ENCODE data around the gene ATG16L2. TPM values are rescaled to one million over a fixed set of nuclear protein-coding genes. Genes with fewer than 3 reads are reported as not detected.

ATG16L2 gene
- total and polyA plus RNA-seq, 2 donors (not counting 3 experiments of a cell fraction or from before 2014, with no cell fraction given): 26.5 to 30.5 TPM

DNA sequence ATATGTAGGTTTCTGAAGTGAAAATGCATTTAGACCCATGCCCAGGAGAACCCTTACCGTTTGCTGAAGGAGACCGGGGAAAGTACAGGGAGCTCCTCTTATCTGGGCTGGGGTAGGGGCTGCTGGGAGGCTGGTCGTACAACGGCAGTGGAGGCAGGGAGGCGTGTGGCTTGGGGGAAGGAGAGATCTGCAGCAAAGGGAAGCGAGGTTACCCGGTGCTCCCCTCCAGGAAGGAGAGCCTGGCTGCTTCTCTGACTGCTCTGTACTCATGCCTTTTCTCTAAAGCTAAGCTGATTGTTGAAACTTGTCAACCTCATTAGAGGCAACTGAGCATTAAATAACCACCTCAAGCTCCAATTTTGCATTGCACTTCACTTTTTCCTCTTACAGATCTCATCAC is 27.2 kb downstream of the ATG16L2 start:
- no peaks in the 10 kb centered on the region for H4K20me1 ChIP-seq (replicated peaks; ENCODE audit: control insufficient read depth, extremely low read depth, insufficient read depth, low read length)
- peaks cover 5% of the 10 kb centered on the region for H3K4me1 ChIP-seq (ENCODE audit: control insufficient read depth, extremely low read depth, insufficient read depth, low read length)
- no peaks in the 10 kb centered on the region for H3K9me1 ChIP-seq (replicated peaks; ENCODE audit: control insufficient read depth, extremely low read depth, insufficient read depth, low read length)
- no peaks in the 10 kb centered on the region for H3K27me3 ChIP-seq (ENCODE audit: control insufficient read depth in 2 of 2, insufficient read depth in 2 of 2, low read length in 2 of 2)
- BruUV-seq (replicated peaks): no TSS peak
- intact Hi-C loops (cut with micrococcal nuclease): no loop called here
- H3K9me3 ChIP-seq (replicated peaks; ENCODE audit: control insufficient read depth, insufficient read depth, low read length): no peaks in the 10 kb centered on the region
- FAIRE-seq (no peak), DNase-seq (ENCODE audit: low read depth, low spot score) (no peak)
- H3K36me3 ChIP-seq (ENCODE audit: control insufficient read depth in 2 of 2, extremely low read depth in 1 of 2, insufficient read depth in 2 of 2, low read length in 2 of 2): peaks cover 6 to 29% of the 10 kb centered on the region in 2 experiments
- no peak overlapping the region for H3K27ac ChIP-seq (ENCODE audit: insufficient read depth, low read depth, low read length)
- POLR2A ChIA-PET: interaction anchor here (0.5 to 0.7 kb wide), 2 partner anchors 34 to 45 kb away, joined by 3 to 4 read pairs; no protein-coding TSS in a partner anchor
- no peak overlapping the region for H3K4me2 ChIP-seq (ENCODE audit: insufficient read depth, low read length)
- no peaks in the 10 kb centered on the region for H3K79me2 ChIP-seq (ENCODE audit: control insufficient read depth, insufficient read depth, low read length)
- dilution Hi-C loops (cut with MboI; ENCODE audit: extremely low pct_ligation_motif_present, low sequenced_read_pairs): no loop called here
- H3K4me3 ChIP-seq (replicated peaks in 1 of 3; ENCODE audit: insufficient read depth in 1 of 3, low read depth in 1 of 3, low read length in 3 of 3): no peak overlapping the region
- H3K9ac ChIP-seq (replicated peaks; ENCODE audit: extremely low read depth, insufficient read depth, low read length): no peak overlapping the region
- no peak overlapping the region for H2AFZ ChIP-seq (ENCODE audit: low read depth, low read length)
- no peak for TF ChIP-seq POLR2A (IDR thresholded peaks at IDR 0.05; ENCODE audit: low read depth, low read length)
- no peak for TF ChIP-seq GATA2 (IDR thresholded peaks at IDR 0.05; ENCODE audit: insufficient read depth, insufficient read length, low read depth, low read length)
- no peak for TF ChIP-seq EZH2 (IDR thresholded peaks at IDR 0.05; ENCODE audit: borderline replicate concordance, low read depth, low read length, severe bottlenecking)
- no peak for TF ChIP-seq FOS (IDR thresholded peaks at IDR 0.05; ENCODE audit: borderline replicate concordance, insufficient read depth, low read length)
- no peak for TF ChIP-seq JUN (IDR thresholded peaks at IDR 0.05; ENCODE audit: borderline replicate concordance, insufficient read depth, insufficient read length, low read depth)
- TF ChIP-seq, protein P1, sequence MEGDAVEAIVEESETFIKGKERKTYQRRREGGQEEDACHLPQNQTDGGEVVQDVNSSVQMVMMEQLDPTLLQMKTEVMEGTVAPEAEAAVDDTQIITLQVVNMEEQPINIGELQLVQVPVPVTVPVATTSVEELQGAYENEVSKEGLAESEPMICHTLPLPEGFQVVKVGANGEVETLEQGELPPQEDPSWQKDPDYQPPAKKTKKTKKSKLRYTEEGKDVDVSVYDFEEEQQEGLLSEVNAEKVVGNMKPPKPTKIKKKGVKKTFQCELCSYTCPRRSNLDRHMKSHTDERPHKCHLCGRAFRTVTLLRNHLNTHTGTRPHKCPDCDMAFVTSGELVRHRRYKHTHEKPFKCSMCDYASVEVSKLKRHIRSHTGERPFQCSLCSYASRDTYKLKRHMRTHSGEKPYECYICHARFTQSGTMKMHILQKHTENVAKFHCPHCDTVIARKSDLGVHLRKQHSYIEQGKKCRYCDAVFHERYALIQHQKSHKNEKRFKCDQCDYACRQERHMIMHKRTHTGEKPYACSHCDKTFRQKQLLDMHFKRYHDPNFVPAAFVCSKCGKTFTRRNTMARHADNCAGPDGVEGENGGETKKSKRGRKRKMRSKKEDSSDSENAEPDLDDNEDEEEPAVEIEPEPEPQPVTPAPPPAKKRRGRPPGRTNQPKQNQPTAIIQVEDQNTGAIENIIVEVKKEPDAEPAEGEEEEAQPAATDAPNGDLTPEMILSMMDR (IDR thresholded peaks at IDR 0.05; ENCODE audit: extremely low read depth in 1 of 2, insufficient read depth in 1 of 2, low read depth in 1 of 2, low read length in 2 of 2): no peak
- no peak for TF ChIP-seq POLR2AphosphoS5 (IDR thresholded peaks at IDR 0.05; ENCODE audit: insufficient read depth, low read depth, low read length)
- TF ChIP-seq, protein P2, sequence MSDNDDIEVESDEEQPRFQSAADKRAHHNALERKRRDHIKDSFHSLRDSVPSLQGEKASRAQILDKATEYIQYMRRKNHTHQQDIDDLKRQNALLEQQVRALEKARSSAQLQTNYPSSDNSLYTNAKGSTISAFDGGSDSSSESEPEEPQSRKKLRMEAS (IDR thresholded peaks at IDR 0.05; ENCODE audit: insufficient read depth, insufficient read length): no peak
- no peak for TF ChIP-seq MYC (IDR thresholded peaks at IDR 0.05; ENCODE audit: low read depth, low read length)
- CTCF ChIA-PET: interaction anchor here (0.7 to 2.2 kb wide), 9 partner anchors 9 to 566 kb away, joined by 3 to 19 read pairs (median 5); no protein-coding TSS in a partner anchor

Data from endothelial cell of umbilical vein (primary cell).